H1 (cell line): ENCODE data around the gene DLX4. TPM values are rescaled to one million over a fixed set of nuclear protein-coding genes. Genes with fewer than 3 reads are reported as not detected.
A peak's percentile ranks its signal among the peaks of the same experiment; 100 is the strongest.

ENCODE experiments used
- CTCF ChIA-PET: fragments of 300-600 bp; sonication (Branson Sonifier 250); formaldehyde crosslinking; loops from one replicate; lab custom pipeline; 2021; ENCODE audit not compliant: partially characterized antibody; lab: Charles Lee
- POLR2A ChIA-PET: fragments of 300-600 bp; sonication (Branson Sonifier 250); formaldehyde crosslinking; loops from one replicate; lab custom pipeline; 2021; ENCODE audit warnings: inconsistent platforms; ENCODE audit not compliant: partially characterized antibody; lab: Charles Lee
- DNase-seq, 2 experiments: peaks; one replicate each; pipeline versions ENCODE4 v3.0.0 to v3.0.0-alpha.2; 2010 to 2022; ENCODE audit warnings: low spot score in 2 of 2, low read depth in 1 of 2, mixed read lengths in 1 of 2
- FAIRE-seq: peaks from 2 replicates; lab custom pipeline; 2011; peaks lifted over from hg19 to GRCh38; lab: Jason Lieb, UNC
- H2AFZ ChIP-seq: 2 replicates; pipeline ENCODE4 v1.8.1; 2012; ENCODE audit warnings: low read length, inconsistent platforms
- H2AK5ac ChIP-seq: 2 replicates; pipeline ENCODE4 v1.6.1; 2013; ENCODE audit warnings: low read depth, low read length
- H2BK120ac ChIP-seq: replicated peaks from 2 replicates; pipeline ENCODE3; 2013; ENCODE audit warnings: low read depth, low read length, inconsistent platforms
- H2BK12ac ChIP-seq: 2 replicates; pipeline ENCODE4 v1.6.1; 2013; ENCODE audit warnings: low read depth, low read length
- H2BK15ac ChIP-seq: 2 replicates; pipeline ENCODE4 v1.6.1; 2013; ENCODE audit warnings: low read length
- H2BK20ac ChIP-seq: 2 replicates; pipeline ENCODE4 v1.6.1; 2013; ENCODE audit warnings: low read length
- H2BK5ac ChIP-seq: 2 replicates; pipeline ENCODE4 v1.6.1; 2013; ENCODE audit warnings: low read depth, low read length
- H3K14ac ChIP-seq: 2 replicates; pipeline ENCODE4 v1.6.1; 2013; ENCODE audit warnings: inconsistent platforms; ENCODE audit not compliant: insufficient read length
- H3K18ac ChIP-seq: 2 replicates; pipeline ENCODE4 v1.6.1; 2013; ENCODE audit warnings: low read length; ENCODE audit errors: extremely low read depth
- H3K23ac ChIP-seq: 2 replicates; pipeline ENCODE4 v1.6.1; 2013; ENCODE audit warnings: inconsistent platforms; ENCODE audit not compliant: insufficient read length
- H3K23me2 ChIP-seq: 2 replicates; pipeline ENCODE4 v1.6.1; 2013; ENCODE audit warnings: low read depth, low read length
- H3K27ac ChIP-seq: 2 replicates; pipeline ENCODE4 v1.6.1; 2011; ENCODE audit warnings: low read depth, low read length, inconsistent platforms
- H3K27me3 ChIP-seq, 4 experiments: replicated peaks in 1 of 4; 1 replicate in 1 of 4; 2 replicates in 3 of 4; pipeline versions ENCODE4 v1.6.1 to v1.8.1; 2011 to 2013; ENCODE audit warnings: low read length in 3 of 4, mild to moderate bottlenecking in 3 of 4, inconsistent platforms in 2 of 4, mixed read lengths in 2 of 4, moderate library complexity in 1 of 4; ENCODE audit not compliant: control insufficient read depth in 3 of 4, insufficient read depth in 3 of 4; ENCODE audit errors: extremely low read depth in 1 of 4
- H3K36me3 ChIP-seq, 4 experiments: 2 replicates each; pipeline versions ENCODE4 v1.6.1 to v1.8.1; 2011 to 2013; ENCODE audit warnings: mild to moderate bottlenecking in 4 of 4, low read length in 3 of 4, moderate library complexity in 2 of 4, control low read depth in 1 of 4, inconsistent platforms in 1 of 4; ENCODE audit not compliant: insufficient read depth in 4 of 4, control insufficient read depth in 2 of 4
- H3K4ac ChIP-seq: replicated peaks from 2 replicates; pipeline ENCODE3; 2013; ENCODE audit warnings: low read length, low read depth, mixed read lengths, inconsistent platforms; ENCODE audit not compliant: insufficient read length
- H3K4me1 ChIP-seq, 4 experiments: replicated peaks in 1 of 4; 1 replicate in 1 of 4; 2 replicates in 3 of 4; pipeline versions ENCODE4 v1.6.1 to v1.8.1; 2011 to 2013; ENCODE audit warnings: low read length in 3 of 4, inconsistent platforms in 2 of 4, mixed read lengths in 1 of 4; ENCODE audit not compliant: insufficient read depth in 4 of 4, control insufficient read depth in 3 of 4
- H3K4me2 ChIP-seq, 2 experiments: 2 replicates each; pipeline versions ENCODE4 v1.6.1 to v1.8.1; 2011 to 2013; ENCODE audit warnings: low read depth in 2 of 2, low read length in 2 of 2, control low read depth in 1 of 2, inconsistent platforms in 1 of 2, mild to moderate bottlenecking in 1 of 2; ENCODE audit not compliant: insufficient read depth in 1 of 2
- H3K4me3 ChIP-seq, 4 experiments: fragments of 200-600, 300-600 bp in 1 of 4; sonication (generic), shearing (Covaris generic), sonication (Bioruptor Twin) in 1 of 4; 2 replicates each; pipeline versions ENCODE4 v1.5.1 to v1.8.1; 2011 to 2016; ENCODE audit warnings: low read length in 4 of 4, low read depth in 3 of 4, control low read depth in 2 of 4, inconsistent platforms in 2 of 4, mild to moderate bottlenecking in 2 of 4, mixed read lengths in 1 of 4, moderate library complexity in 1 of 4; ENCODE audit not compliant: insufficient read depth in 2 of 4; ENCODE audit errors: extremely low read depth in 1 of 4
- H3K56ac ChIP-seq: replicated peaks from 2 replicates; pipeline ENCODE3; 2013; ENCODE audit warnings: low read depth, mild to moderate bottlenecking, mixed read lengths, low read length, inconsistent platforms; ENCODE audit not compliant: insufficient read length
- H3K79me1 ChIP-seq: 2 replicates; pipeline ENCODE4 v1.6.1; 2013; ENCODE audit warnings: low read depth, low read length, control low read depth
- H3K79me2 ChIP-seq, 2 experiments: 2 replicates each; pipeline versions ENCODE4 v1.6.1 to v1.8.1; 2012 to 2013; ENCODE audit warnings: low read length in 2 of 2, mild to moderate bottlenecking in 2 of 2, inconsistent platforms in 1 of 2; ENCODE audit not compliant: insufficient read depth in 2 of 2, control insufficient read depth in 1 of 2
- H3K9ac ChIP-seq, 4 experiments: replicated peaks in 1 of 4; 1 replicate in 1 of 4; 2 replicates in 3 of 4; pipeline versions ENCODE4 v1.6.1 to v1.8.1; 2011 to 2013; ENCODE audit warnings: low read depth in 3 of 4, low read length in 3 of 4, control low read depth in 2 of 4, mild to moderate bottlenecking in 2 of 4, moderate library complexity in 2 of 4, inconsistent platforms in 1 of 4; ENCODE audit errors: extremely low read depth in 1 of 4
- H3K9me3 ChIP-seq, 2 experiments: 2 replicates each; pipeline versions ENCODE4 v1.6.1 to v1.8.1; 2012 to 2013; ENCODE audit warnings: mild to moderate bottlenecking in 2 of 2, moderate library complexity in 2 of 2, control low read depth in 1 of 2, inconsistent platforms in 1 of 2, low read depth in 1 of 2, low read length in 1 of 2, mixed read lengths in 1 of 2; ENCODE audit not compliant: insufficient read depth in 2 of 2
- H4K20me1 ChIP-seq, 2 experiments: replicated peaks in 1 of 2; 2 replicates each; pipeline versions ENCODE3 to v1.8.1; 2011 to 2013; ENCODE audit warnings: inconsistent platforms in 2 of 2, low read length in 2 of 2, mild to moderate bottlenecking in 1 of 2; ENCODE audit not compliant: insufficient read depth in 2 of 2, control insufficient read depth in 1 of 2
- H4K5ac ChIP-seq: 2 replicates; pipeline ENCODE4 v1.6.1; 2013; ENCODE audit warnings: low read length, low read depth, mixed read lengths, inconsistent platforms; ENCODE audit not compliant: insufficient read length
- H4K8ac ChIP-seq: 2 replicates; pipeline ENCODE4 v1.8.0; 2013; ENCODE audit warnings: mild to moderate bottlenecking, moderate library complexity, low read length, inconsistent platforms; ENCODE audit not compliant: insufficient read depth; ENCODE audit errors: extremely low read depth
- H4K91ac ChIP-seq: replicated peaks from 2 replicates; pipeline ENCODE3; 2013; ENCODE audit warnings: low read length, mixed read lengths, inconsistent platforms; ENCODE audit not compliant: insufficient read length
- CBX8 ChIP-seq: fragments of 300-800, 300-1000 bp; sonication (generic); IDR thresholded peaks from 2 replicates; pipeline ENCODE4 v1.7.1; 2016; ENCODE audit warnings: low read depth, low read length, borderline replicate concordance
- EGR1 ChIP-seq: IDR thresholded peaks from 2 replicates; pipeline ENCODE4 v1.6.1; 2011; ENCODE audit warnings: low read depth, low read length, borderline replicate concordance
- WGBS, 2 experiments: shearing (Covaris generic) in 1 of 2; methylation state at CpG; one replicate each; pipeline versions ENCODE4 v1.1.6 to v1.1.7; 2013 to 2015; ENCODE audit warnings: low lambda C conversion rate in 2 of 2, mixed read lengths in 2 of 2, inconsistent platforms in 1 of 2, low coverage in 1 of 2, missing lambda C conversion rate in 1 of 2; ENCODE audit not compliant: insufficient replicate concordance in 2 of 2, insufficient coverage in 1 of 2, insufficient read length in 1 of 2; ENCODE audit errors: extremely low coverage in 1 of 2, missing lambda C conversion rate in 1 of 2; 5-methylcytosine and 5-hydroxymethylcytosine counted together
- polyA plus RNA-seq, 7 experiments: library from polyadenylated mRNA; depleted of rRNA in 3 of 7; stranded (reverse) in 5 of 7; unstranded in 2 of 7; fragments of >200 nt in 5 of 7; fragments of 200-250 nt in 2 of 7; gene quantifications; 1 replicate in 5 of 7; 2 replicates in 1 of 7; 4 replicates in 1 of 7; pipeline versions ENCODE4 v1.2.1 to v1.2.3, GENCODE V29; 2011 to 2013; ENCODE audit warnings: missing spikeins in 2 of 7, mixed read lengths in 2 of 7
- total RNA-seq: library from RNA; stranded (reverse); fragmentation: NEBNext Ultra II Directional; extraction: Animal tissue kit (Norgen Biotek cat#: 25700); gene quantifications from 2 replicates; pipeline ENCODE4 v1.2.1, GENCODE V29; 2021

Gene DLX4
- total and polyA plus RNA-seq, 2 of the 8 experiments (the other 6 are each of a cell fraction or from before 2014, with no cell fraction given), result 0.67 to 0.80 TPM

DNA sequence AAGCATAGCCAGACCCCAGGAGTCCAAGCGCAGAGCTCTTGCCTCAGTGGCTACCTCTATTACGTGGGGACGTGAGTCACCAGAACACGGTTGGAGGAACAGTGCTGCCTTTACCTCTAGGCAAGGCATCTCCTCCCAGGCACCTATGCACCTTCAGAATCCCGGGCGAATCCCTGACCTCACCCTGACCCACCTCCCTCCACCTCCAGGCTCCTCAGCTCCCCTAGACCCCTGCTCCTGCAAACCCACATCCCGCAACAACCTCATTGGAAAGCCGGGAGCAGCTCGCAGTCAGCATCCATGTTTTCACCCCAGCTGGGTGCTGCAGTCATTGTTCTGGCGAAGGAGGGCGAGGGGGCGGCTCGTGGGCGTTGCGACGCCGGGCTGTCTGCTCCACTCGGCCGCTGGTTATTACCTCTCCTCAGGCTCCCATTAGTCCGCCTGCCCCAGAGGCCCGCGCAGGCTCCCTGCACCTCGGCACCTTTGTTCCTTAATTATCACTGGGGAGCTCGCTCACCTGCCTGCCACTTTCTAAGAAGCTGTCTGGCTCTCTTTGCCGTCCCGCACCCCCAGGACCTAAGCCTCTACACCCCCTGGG, 24.6 kb upstream of the DLX4 start:
- Histone ChIP-seq H2AK5ac (no peak overlapping the region), H3K79me2 (no peaks in the 10 kb centered on the region), H4K20me1 (no peaks in the 10 kb centered on the region), H3K23me2 (0 out of 2 replicates have a peak, but pooled peaks cover 2% of the 10 kb centered on the region), H3K4me3 (peak overlapping the region in 2 of 4 experiments; percentile 8 to 10; a peak in 2 of 8 replicates), H3K36me3 (no peaks in the 10 kb centered on the region), H3K27me3 (peaks cover 0 to 8% (median 0%) of the 10 kb centered on the region in 4 experiments; a peak in 2 of 7 replicates), H2BK12ac (peak overlapping the region; percentile 68; the same call in 1 of the 2 replicates), H3K4me1 (peaks cover 0 to 6% (median 3%) of the 10 kb centered on the region in 4 experiments; a peak in 3 of 7 replicates), H4K8ac (no peak overlapping the region), H4K91ac (peak overlapping the region; percentile 47), H3K18ac (peak overlapping the region; percentile 68), H2BK5ac (no peak overlapping the region), H3K27ac (no peak overlapping the region), H2BK15ac (no peak overlapping the region), H4K5ac (no peak overlapping the region), H2BK120ac (no peak overlapping the region), H3K56ac (no peak overlapping the region), H2BK20ac (no peak overlapping the region), H3K4me2 (no peak overlapping the region; a peak in 1 of 4 replicates), H3K4ac (no peak overlapping the region), H3K14ac (no peak overlapping the region), H3K9ac (no peak overlapping the region), H3K23ac (no peak overlapping the region), H3K9me3 (no peaks in the 10 kb centered on the region), H2AFZ (0 out of 2 replicates have a peak overlapping the region, but pooled peaks have one; percentile 76), H3K79me1 (no peaks in the 10 kb centered on the region)
- DNase-seq (no peak), FAIRE-seq (no peak)
- WGBS, 2 experiments, result 69% methylated on average over 23 of the region's 26 CpGs; no CpG with 5 or more reads in 1 of the 2 experiments
- ChIA-PET POLR2A (interaction anchor here (1.2 kb wide), 1 partner anchor 32 kb away, joined by 3 read pairs; no protein-coding TSS in a partner anchor), CTCF (interaction anchor here (0.7 to 9.2 kb wide), 13 partner anchors 9 to 84 kb away, joined by 3 to 98 read pairs (median 4); partner anchors contain the start of gene DLX3)
- no peak for TF ChIP-seq CBX8
- TF ChIP-seq EGR1, result peak; percentile 86; the same call in 1 of the 2 replicates
